IMR-90 (cell line): ENCODE data around the gene CYP2R1. TPM values are rescaled to one million over a fixed set of nuclear protein-coding genes. Genes with fewer than 3 reads are reported as not detected.

Experiments
- ATAC-seq: fragments of 200-7000 bp; cut with Tn5 transposase; 2 replicates; pipeline ENCODE4 v1.9.1; 2020; ENCODE audit warnings: low read depth, mild to moderate bottlenecking, moderate library complexity
- BruUV-seq: library from RNA; stranded (reverse); fragments of 400-500 nt; replicated peaks from 2 replicates; lab custom pipeline; 2021; lab: Mats Ljungman, UMichigan
- CTCF ChIA-PET: fragments of 300-600 bp; formaldehyde crosslinking; extraction: SDS; loops from one replicate; lab custom pipeline; 2021; ENCODE audit warnings: antibody characterized with exemption; lab: Yijun Ruan, JAX
- POLR2A ChIA-PET: fragments of 300-600 bp; sonication (Branson Sonifier 250); formaldehyde crosslinking; loops from one replicate; lab custom pipeline; 2022; ENCODE audit warnings: antibody characterized with exemption; ENCODE audit not compliant: unreplicated experiment; lab: Charles Lee
- DNase-seq: peaks from one replicate; pipeline ENCODE4 v3.0.0; 2013
- H2AFZ ChIP-seq: replicated peaks from 2 replicates; pipeline ENCODE3; 2013; ENCODE audit warnings: low read length, mild to moderate bottlenecking; ENCODE audit not compliant: poor library complexity
- H2AK5ac ChIP-seq: 2 replicates; pipeline ENCODE4 v1.6.1; 2013; ENCODE audit warnings: low read depth, low read length, inconsistent platforms
- H2AK9ac ChIP-seq: replicated peaks from 2 replicates; pipeline ENCODE3; 2013; ENCODE audit warnings: mild to moderate bottlenecking, low read depth, low read length, moderate library complexity; ENCODE audit not compliant: poor library complexity
- H2BK120ac ChIP-seq: 2 replicates; pipeline ENCODE4 v1.6.1; 2013; ENCODE audit warnings: low read depth, low read length, inconsistent platforms
- H2BK15ac ChIP-seq: 3 replicates; pipeline ENCODE4 v1.6.1; 2013; ENCODE audit warnings: low read depth, low read length, inconsistent platforms
- H2BK20ac ChIP-seq: 2 replicates; pipeline ENCODE4 v1.6.1; 2013; ENCODE audit warnings: low read depth, mild to moderate bottlenecking, inconsistent platforms, low read length, moderate library complexity
- H2BK5ac ChIP-seq: 2 replicates; pipeline ENCODE4 v1.6.1; 2013; ENCODE audit warnings: mild to moderate bottlenecking, low read depth, low read length, inconsistent platforms; ENCODE audit not compliant: poor library complexity, severe bottlenecking
- H3K14ac ChIP-seq: replicated peaks from 2 replicates; pipeline ENCODE4 v1.6.1; 2013; ENCODE audit warnings: low read depth, low read length, inconsistent platforms
- H3K18ac ChIP-seq: 2 replicates; pipeline ENCODE4 v1.6.1; 2013; ENCODE audit warnings: low read depth, low read length, control low read depth
- H3K23ac ChIP-seq: 2 replicates; pipeline ENCODE4 v1.6.1; 2013; ENCODE audit warnings: low read depth, low read length, inconsistent platforms
- H3K27ac ChIP-seq: 2 replicates; pipeline ENCODE4 v1.5.1; 2013; ENCODE audit warnings: mild to moderate bottlenecking, control low read depth, low read length; ENCODE audit not compliant: insufficient read depth
- H3K27me3 ChIP-seq: 2 replicates; pipeline ENCODE4 v1.6.1; 2013; ENCODE audit warnings: low read length; ENCODE audit not compliant: control insufficient read depth, insufficient read depth
- H3K36me3 ChIP-seq: 2 replicates; pipeline ENCODE4 v1.6.1; 2013; ENCODE audit warnings: low read length, mixed read lengths; ENCODE audit not compliant: control insufficient read depth, insufficient read depth
- H3K4ac ChIP-seq: 2 replicates; pipeline ENCODE4 v1.6.1; 2013; ENCODE audit warnings: low read depth, low read length, inconsistent platforms
- H3K4me1 ChIP-seq: 2 replicates; pipeline ENCODE4 v1.6.1; 2013; ENCODE audit warnings: low read length, mixed read lengths; ENCODE audit not compliant: control insufficient read depth, insufficient read depth
- H3K4me2 ChIP-seq: 2 replicates; pipeline ENCODE4 v1.6.1; 2013; ENCODE audit warnings: low read depth, mild to moderate bottlenecking, control low read depth, low read length, moderate library complexity
- H3K4me3 ChIP-seq: 2 replicates; pipeline ENCODE4 v1.5.1; 2013; ENCODE audit warnings: low read depth, mild to moderate bottlenecking, control low read depth, low read length, moderate library complexity; ENCODE audit not compliant: insufficient read depth
- H3K56ac ChIP-seq: 2 replicates; pipeline ENCODE4 v1.6.1; 2013; ENCODE audit warnings: low read length, inconsistent platforms; ENCODE audit not compliant: insufficient read depth; ENCODE audit errors: extremely low read depth
- H3K79me1 ChIP-seq, 2 experiments: 2 replicates each; pipeline ENCODE4 v1.6.1; 2013; ENCODE audit warnings: low read length in 2 of 2, inconsistent platforms in 1 of 2, low read depth in 1 of 2
- H3K9ac ChIP-seq: 2 replicates; pipeline ENCODE4 v1.6.1; 2013; ENCODE audit warnings: low read depth, low read length, control low read depth
- H3K9me1 ChIP-seq: 2 replicates; pipeline ENCODE4 v1.6.1; 2013; ENCODE audit warnings: low read length, inconsistent platforms; ENCODE audit not compliant: insufficient read depth
- H3K9me3 ChIP-seq: 2 replicates; pipeline ENCODE4 v1.6.1; 2013; ENCODE audit warnings: low read length; ENCODE audit not compliant: control insufficient read depth, insufficient read depth
- H4K20me1 ChIP-seq: 2 replicates; pipeline ENCODE4 v1.6.1; 2013; ENCODE audit warnings: low read length, inconsistent platforms; ENCODE audit not compliant: insufficient read depth
- H4K5ac ChIP-seq: 2 replicates; pipeline ENCODE4 v1.6.1; 2013; ENCODE audit warnings: mild to moderate bottlenecking, low read depth, low read length, control low read depth
- H4K8ac ChIP-seq, 2 experiments: 2 replicates each; pipeline ENCODE4 v1.6.1; 2013; ENCODE audit warnings: low read depth in 2 of 2, low read length in 2 of 2, control low read depth in 1 of 2, inconsistent platforms in 1 of 2
- H4K91ac ChIP-seq: 2 replicates; pipeline ENCODE4 v1.6.1; 2013; ENCODE audit warnings: low read depth, low read length, inconsistent platforms; ENCODE audit not compliant: insufficient read depth
- CEBPB ChIP-seq: IDR thresholded peaks from 2 replicates; pipeline ENCODE4 v1.6.1; 2012; ENCODE audit warnings: low read depth, low read length, improper control_type of control experiment
- MAFK ChIP-seq: IDR thresholded peaks from 2 replicates; pipeline ENCODE4 v1.6.1; 2012; ENCODE audit warnings: low read depth, low read length, improper control_type of control experiment
- MXI1 ChIP-seq: IDR thresholded peaks from 2 replicates; pipeline ENCODE4 v1.6.1; 2012; ENCODE audit warnings: low read depth, mild to moderate bottlenecking, low read length, moderate library complexity, borderline replicate concordance
- POLR2A ChIP-seq: IDR thresholded peaks from 2 replicates; pipeline ENCODE4 v1.6.1; 2012; ENCODE audit warnings: mild to moderate bottlenecking, low read depth, low read length
- SMC3 ChIP-seq: fragments of 150-350 bp; IDR thresholded peaks from 2 replicates; pipeline ENCODE4 v1.6.1; 2016; ENCODE audit warnings: low read depth, mild to moderate bottlenecking, antibody characterized with exemption, low read length, moderate library complexity
- WGBS, 2 experiments: methylation state at CpG; one replicate each; pipeline versions ENCODE4 v1.1.5 to v1.1.7; 2013; ENCODE audit warnings: missing lambda C conversion rate in 2 of 2; ENCODE audit not compliant: insufficient read length in 1 of 2; ENCODE audit errors: extremely low coverage in 2 of 2; 5-methylcytosine and 5-hydroxymethylcytosine counted together
- dilution Hi-C: fragments of 300-500 bp; cut with HindIII; formaldehyde crosslinking; loops from one replicate; pipeline ENCODE4 v1.14.3; 2018; ENCODE audit warnings: low sequenced_read_pairs; ENCODE audit not compliant: unreplicated experiment
- in situ Hi-C: fragments of 300-500 bp; cut with MboI; formaldehyde crosslinking; loops from 3 replicates; pipeline ENCODE4 v1.14.3; 2019; ENCODE audit warnings: low sequenced_read_pairs, inconsistent platforms, mixed read lengths
- intact Hi-C: fragments of 100-400 bp; cut with micrococcal nuclease; formaldehyde crosslinking; loops from 2 replicates; pipeline ENCODE4 v1.10.0; 2022
- polyA plus RNA-seq, 3 experiments: library from polyadenylated mRNA; depleted of rRNA; stranded (reverse); fragments of >200 nt; gene quantifications; 2 replicates each; pipeline ENCODE4 v1.2.3, GENCODE V29; 2012; ENCODE audit warnings: low replicate concordance in 1 of 3
- total RNA-seq: library from RNA; depleted of rRNA; stranded (reverse); fragments of >200 nt; gene quantifications from 2 replicates; pipeline ENCODE4 v1.2.3, GENCODE V29; 2012
- TF ChIP-seq, protein P1 (sequence below): conservative IDR thresholded peaks from 2 replicates; pipeline ENCODE4 v1.5.1; 2012; ENCODE audit warnings: mild to moderate bottlenecking, low read depth, low read length, improper control_type of control experiment

CYP2R1 gene
- total and polyA plus RNA-seq, 2 of the 4 experiments (the other 2 are of a cell fraction): 4.7 to 5.2 TPM

DNA sequence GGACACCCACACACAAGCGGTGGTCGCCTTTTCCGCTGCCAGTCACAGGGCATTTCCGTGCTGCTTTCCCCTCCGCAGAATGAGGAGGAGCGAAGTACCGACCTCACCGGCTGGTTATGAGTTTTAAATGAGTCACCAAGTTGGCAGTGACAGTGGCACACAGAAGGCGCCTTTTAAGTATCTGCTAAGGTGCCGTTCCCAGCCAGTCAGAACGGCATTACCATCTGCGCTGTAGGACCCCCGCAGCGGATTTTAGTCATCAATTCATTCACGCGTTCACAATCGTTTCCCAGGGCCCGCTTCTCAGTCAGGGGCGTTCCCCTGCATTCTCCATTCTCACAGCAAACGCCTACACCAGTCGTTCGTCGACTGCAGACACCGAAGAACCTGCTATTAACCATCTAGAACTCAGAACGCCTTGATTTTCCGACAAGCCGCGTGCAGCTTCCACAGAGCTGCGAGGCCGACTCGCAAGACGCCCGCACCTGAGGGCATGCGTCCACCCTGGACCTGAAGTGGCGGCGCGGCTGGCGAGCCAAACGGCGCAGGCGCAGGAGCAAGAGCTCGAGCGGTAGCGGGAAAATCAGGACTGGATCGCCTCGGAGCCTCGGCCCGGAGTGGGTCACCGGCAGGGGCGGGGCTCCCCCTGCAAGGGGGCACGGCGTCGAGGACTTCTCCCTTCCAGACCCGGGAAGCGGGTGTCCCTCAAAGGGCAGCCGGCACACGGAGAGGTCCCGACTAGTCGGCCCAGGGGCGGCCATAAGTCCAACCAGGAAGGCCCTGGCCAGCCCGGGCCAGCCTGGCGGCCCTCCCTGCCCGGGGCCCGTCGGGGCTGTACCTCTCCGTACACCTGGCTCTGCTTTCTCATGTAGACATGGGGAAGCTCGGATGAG, 642 bp downstream of the CYP2R1 start (continued):
- TF ChIP-seq, protein P1, sequence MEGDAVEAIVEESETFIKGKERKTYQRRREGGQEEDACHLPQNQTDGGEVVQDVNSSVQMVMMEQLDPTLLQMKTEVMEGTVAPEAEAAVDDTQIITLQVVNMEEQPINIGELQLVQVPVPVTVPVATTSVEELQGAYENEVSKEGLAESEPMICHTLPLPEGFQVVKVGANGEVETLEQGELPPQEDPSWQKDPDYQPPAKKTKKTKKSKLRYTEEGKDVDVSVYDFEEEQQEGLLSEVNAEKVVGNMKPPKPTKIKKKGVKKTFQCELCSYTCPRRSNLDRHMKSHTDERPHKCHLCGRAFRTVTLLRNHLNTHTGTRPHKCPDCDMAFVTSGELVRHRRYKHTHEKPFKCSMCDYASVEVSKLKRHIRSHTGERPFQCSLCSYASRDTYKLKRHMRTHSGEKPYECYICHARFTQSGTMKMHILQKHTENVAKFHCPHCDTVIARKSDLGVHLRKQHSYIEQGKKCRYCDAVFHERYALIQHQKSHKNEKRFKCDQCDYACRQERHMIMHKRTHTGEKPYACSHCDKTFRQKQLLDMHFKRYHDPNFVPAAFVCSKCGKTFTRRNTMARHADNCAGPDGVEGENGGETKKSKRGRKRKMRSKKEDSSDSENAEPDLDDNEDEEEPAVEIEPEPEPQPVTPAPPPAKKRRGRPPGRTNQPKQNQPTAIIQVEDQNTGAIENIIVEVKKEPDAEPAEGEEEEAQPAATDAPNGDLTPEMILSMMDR: no peak

DNA sequence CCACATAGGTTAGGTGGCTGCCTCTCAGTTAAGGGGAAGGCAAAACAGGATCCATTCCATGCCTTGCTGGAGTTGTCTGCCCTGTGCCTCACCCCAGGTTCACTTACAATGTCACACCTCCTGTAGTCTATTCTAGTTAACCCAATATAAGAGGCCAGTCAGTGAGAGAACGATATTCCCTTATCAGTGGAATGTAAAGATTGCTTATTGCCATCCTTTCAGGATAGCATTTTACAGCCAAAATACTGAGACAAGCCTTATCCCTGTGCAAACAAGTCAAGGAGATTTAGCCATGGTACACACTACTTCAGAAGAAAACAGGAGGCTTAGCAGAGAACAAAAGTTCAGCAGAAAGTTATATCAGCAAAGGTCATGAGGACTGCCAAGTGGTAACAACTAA, 5.5 kb downstream of the CYP2R1 start:
- TF ChIP-seq SMC3 (no peak), POLR2A (no peak), MAFK (no peak), CEBPB (no peak), MXI1 (no peak)
- TF ChIP-seq, protein P1: no peak
- CTCF ChIA-PET: no interaction called here

More for the DNA sequence above, 5.5 kb downstream of the CYP2R1 start:
- no peaks in the 10 kb centered on the region; the same call in 1 of the 2 replicates for H3K9me1 ChIP-seq
- no peak overlapping the region for H3K9ac ChIP-seq
- no TSS peak for BruUV-seq
- H3K4me3 ChIP-seq: no peak overlapping the region
- H3K9me3 ChIP-seq: no peaks in the 10 kb centered on the region
- no peak overlapping the region for H2BK20ac ChIP-seq
- H3K56ac ChIP-seq: no peak overlapping the region
- POLR2A ChIA-PET: no interaction called here
- H2BK120ac ChIP-seq: no peak overlapping the region
- no peak overlapping the region for H2BK15ac ChIP-seq
- peaks cover 0 to 7% of the 10 kb centered on the region in 2 experiments; a peak in 2 of 4 replicates for H3K79me1 ChIP-seq
- no peak overlapping the region for H3K4me2 ChIP-seq
- no peaks in the 10 kb centered on the region for H3K36me3 ChIP-seq
- no peak overlapping the region for H3K14ac ChIP-seq
- no peak overlapping the region for H2AFZ ChIP-seq
- DNase-seq (no peak), ATAC-seq (no peak)
- no peak overlapping the region for H3K18ac ChIP-seq
- H3K4ac ChIP-seq: no peak overlapping the region
- H3K27me3 ChIP-seq: no peaks in the 10 kb centered on the region
- H3K4me1 ChIP-seq: peaks cover 3% of the 10 kb centered on the region; the same call in 1 of the 2 replicates
- H4K20me1 ChIP-seq: no peaks in the 10 kb centered on the region
- no peak overlapping the region for H4K5ac ChIP-seq
- WGBS, 2 experiments: no CpG with 5 or more reads among the region's 1 CpG
- H4K8ac ChIP-seq: no peak overlapping the region
- in situ Hi-C loops (loop anchor here (25.0 kb wide), 1 partner anchor 624 kb away; no protein-coding TSS in a partner anchor), dilution Hi-C loops (no loop called here), intact Hi-C loops (no loop called here)
- no peak overlapping the region for H4K91ac ChIP-seq
- no peak overlapping the region for H2BK5ac ChIP-seq
- no peak overlapping the region for H3K23ac ChIP-seq
- H2AK9ac ChIP-seq: no peak overlapping the region
- no peak overlapping the region for H2AK5ac ChIP-seq
- no peak overlapping the region for H3K27ac ChIP-seq
